Left ventricle myocardium superior (tissue), 1 donor: Measurements from ENCODE around the gene QRICH1. TPM values are rescaled to one million over a fixed set of nuclear protein-coding genes. Genes with fewer than 3 reads are reported as not detected.

Experiments used
- ATAC-seq: fragments of 200-7000 bp; cut with Tn5 transposase; one replicate; pipeline ENCODE4 v1.9.1; 2020; ENCODE audit warnings: mild to moderate bottlenecking, moderate library complexity
- DNase-seq: peaks from one replicate; pipeline ENCODE4 v3.0.0-alpha.2; 2020
- intact Hi-C: fragments of 100-400 bp; cut with micrococcal nuclease; formaldehyde crosslinking; loops from one replicate; pipeline ENCODE4 v1.11.0; 2022
- total RNA-seq: library from RNA; stranded (reverse); fragmentation: NEBNext Ultra II Directional; extraction: Animal tissue kit (Norgen Biotek cat#: 25700); gene quantifications from one replicate; pipeline ENCODE4 v1.2.1, GENCODE V29; 2021
- donor health status: DM: no; HTN: yes; CAD: no; lungs with severe emphysema.

QRICH1 gene
- total RNA-seq, 1 donor from 2014 or later = 61.9 TPM

DNA sequence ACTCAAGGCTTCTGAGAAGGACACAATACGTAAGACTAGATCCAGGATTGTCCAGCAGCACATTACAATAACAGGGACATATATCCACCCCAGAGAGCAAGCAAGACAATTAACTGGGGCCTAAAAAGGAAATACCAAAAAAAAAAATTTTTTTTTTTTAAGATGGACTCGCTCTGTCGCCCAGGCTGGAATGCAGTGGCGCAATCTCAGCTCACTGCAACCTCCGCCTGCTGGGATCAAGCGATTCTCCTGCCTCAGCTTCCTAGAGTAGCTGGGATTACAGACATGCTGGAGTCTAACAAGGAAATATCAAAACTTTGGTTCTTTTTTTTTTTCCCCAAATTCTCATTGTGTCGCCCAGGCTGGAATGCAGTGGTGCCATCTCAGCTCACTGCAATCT is 35.9 kb downstream of the QRICH1 start:
- ATAC-seq = no peak
- no peak for DNase-seq
- intact Hi-C loops = no loop called here

DNA sequence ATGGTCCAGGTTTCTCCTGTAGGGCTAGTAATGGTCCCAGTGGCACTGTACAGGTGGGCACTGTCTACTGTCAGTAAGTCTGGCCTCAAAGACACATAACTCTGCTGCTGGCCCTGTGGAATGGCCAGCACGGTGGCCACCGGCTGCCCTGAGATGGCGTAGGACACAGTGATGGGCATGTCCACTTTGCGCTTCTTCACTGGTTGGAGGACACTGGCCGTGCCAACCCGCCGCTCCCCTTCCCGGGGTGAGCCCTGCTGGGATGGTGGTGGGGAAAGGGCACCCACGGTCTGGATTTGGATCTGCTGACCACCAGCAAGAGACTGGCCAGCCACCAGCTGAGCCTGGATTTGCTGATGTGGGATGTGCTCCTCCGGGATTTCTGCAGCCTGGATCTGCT is 36.6 kb downstream of the QRICH1 start:
- ATAC-seq = peak; percentile 15
- intact Hi-C loops = no loop called here
- no peak for DNase-seq

DNA sequence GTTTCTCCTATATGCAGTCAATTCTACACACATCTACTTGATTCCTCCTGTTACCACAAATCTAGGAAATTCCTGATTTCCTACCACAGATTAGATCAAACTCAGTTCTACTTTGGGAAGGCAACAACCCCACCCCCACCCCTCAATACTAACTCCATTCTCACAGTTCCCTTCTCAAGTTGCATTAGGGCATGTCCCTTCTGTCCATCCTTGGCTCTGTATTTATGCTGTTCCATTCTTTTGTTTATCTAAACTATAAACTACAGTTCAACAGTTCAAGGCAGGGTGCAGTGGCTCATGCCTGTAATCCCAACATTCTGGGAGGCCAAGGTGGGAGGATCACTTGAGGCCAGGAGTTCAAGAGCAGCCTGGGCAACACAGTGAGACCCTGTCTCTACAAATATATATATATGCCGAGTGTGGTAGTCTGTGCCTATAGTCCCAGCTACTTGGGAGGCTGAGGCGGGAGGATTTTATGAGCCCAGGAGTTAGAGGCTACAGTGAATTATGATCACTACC is 39.5 kb downstream of the QRICH1 start:
- intact Hi-C loops = no loop called here
- no peak for DNase-seq
- no peak for ATAC-seq

DNA sequence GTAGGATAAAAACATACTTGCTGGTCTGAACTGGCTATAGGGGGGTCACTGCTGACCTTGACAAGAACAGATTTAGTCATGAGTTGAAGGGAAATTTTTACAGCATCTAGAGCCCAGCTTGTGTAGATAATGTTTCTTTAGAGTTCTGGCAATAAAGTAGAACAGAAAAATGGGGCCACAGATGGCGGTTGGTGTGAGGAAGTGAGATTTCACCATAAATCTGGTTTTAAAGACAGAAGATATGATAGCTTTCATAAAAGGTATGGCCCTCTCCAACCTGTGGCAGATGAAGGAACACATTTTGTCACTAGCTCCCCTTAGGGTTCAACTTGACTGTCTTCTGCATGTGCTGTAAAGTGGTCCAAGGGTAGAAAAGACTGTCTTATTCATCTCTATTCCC is 40.3 kb downstream of the QRICH1 start:
- no peak for DNase-seq
- ATAC-seq = no peak
- intact Hi-C loops = no loop called here

DNA sequence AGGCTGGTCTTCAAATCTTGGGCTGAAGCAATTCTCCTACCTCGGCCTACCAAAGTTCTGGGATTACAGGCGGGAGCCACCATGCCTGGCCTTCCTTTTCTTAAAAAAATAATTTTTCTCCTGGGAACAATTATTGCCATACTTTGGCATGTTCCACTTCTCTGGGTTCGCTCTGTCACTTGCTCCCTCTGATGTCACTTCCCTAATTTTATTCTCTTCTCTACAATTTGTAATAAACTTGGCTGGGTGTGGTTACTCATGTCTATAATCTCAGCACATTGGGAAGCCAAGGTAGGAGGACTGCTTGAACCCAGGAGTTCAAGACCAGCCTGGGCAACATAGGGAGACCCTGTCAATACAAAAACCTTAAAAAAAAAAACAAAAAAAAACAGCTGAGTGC is 58.6 kb downstream of the QRICH1 start:
- ATAC-seq = no peak
- intact Hi-C loops = loop anchor here (5.0 kb wide), 1 partner anchor 52 kb away; no protein-coding TSS in a partner anchor
- no peak for DNase-seq

DNA sequence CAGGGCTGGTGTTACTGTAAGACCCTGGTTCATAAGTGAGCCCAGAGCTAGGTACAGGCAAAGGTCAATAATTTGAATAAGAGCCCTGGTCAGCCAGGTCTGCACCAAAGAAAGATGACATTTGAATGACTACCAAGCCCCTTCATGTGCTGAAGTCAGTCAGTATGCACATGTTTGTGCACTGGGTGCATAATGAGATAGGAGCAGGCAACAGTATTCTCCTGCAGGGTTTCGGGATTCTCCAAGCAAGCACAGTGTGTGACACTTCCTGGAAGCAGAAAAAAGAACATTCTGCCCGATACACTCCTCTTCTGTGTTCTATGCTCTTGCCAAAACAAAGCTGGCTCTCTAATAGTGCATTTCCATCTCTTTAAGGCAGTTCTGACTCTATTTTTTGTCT is 59.2 kb downstream of the QRICH1 start:
- intact Hi-C loops = loop anchor here (5.0 kb wide), 1 partner anchor 53 kb away; no protein-coding TSS in a partner anchor
- DNase-seq (no peak), ATAC-seq (no peak)

DNA sequence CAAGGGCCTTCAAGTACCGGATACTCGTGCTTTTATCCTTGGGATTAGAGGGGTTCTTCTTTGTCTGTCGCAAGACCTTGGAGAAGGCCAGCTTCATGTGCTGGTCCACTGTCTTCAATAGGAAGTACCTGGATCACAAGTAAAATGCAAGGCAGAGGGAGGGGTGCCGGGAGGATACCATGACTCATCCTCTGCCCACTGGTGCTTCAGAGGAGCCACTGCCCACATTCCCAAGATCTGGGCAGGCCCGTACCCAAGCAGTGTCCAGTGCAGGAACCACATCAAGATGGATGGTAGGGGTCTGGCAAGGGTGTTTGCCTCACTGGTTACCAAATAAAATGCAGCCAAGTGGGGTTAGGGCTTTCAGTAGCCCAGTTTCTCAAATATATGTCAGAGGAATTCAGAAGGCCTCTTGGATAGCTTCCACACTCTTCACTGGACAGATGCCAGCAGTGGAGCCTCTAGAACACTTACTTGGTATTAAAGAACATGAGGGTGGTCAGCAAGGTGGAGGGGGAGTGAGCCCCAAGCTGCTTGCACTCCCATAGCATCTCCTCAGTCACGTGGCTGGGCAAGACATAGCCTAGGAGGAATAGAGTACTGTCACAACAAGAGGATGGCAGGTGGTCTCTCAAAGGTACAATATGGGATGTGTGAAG is 61.1 kb downstream of the QRICH1 start:
- intact Hi-C loops = no loop called here
- ATAC-seq (no peak), DNase-seq (no peak)

DNA sequence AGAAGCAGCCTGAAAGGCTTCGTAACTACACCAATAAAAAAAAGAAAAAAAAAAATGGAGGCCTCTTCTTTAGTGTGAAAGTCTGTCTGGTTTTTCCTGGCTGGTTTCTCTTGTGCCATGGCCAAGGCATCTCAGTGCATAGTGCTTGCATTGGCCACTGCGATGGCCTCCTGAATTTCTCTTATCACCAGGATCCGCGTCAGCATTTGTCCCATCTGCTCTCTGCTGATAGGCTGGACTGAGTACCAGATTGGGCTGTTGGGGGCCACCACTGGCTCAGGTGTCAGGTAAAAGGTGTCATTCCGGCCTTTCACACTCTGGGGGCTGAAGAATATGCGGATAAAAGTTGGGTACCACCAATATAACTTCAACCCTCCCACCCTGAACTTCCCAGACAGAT is 63.5 kb downstream of the QRICH1 start:
- ATAC-seq (no peak), DNase-seq (no peak)
- intact Hi-C loops = no loop called here

DNA sequence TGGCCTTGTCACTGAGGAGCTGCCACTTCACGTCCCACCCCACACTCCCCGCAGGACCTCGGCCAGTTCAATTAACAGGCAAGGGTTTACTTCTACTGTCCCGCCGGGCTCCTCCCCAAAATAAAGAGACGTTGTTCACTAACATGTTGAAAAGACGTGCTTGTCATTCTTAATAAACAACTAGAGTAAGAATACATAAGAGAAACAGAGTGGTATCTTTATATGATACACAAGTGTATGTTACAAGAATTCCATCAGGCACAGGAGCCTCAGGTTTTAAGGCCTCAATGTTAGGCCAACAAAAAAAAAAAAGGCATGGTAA is 64.3 kb downstream of the QRICH1 start:
- no peak for DNase-seq
- no peak for ATAC-seq
- intact Hi-C loops = no loop called here

DNA sequence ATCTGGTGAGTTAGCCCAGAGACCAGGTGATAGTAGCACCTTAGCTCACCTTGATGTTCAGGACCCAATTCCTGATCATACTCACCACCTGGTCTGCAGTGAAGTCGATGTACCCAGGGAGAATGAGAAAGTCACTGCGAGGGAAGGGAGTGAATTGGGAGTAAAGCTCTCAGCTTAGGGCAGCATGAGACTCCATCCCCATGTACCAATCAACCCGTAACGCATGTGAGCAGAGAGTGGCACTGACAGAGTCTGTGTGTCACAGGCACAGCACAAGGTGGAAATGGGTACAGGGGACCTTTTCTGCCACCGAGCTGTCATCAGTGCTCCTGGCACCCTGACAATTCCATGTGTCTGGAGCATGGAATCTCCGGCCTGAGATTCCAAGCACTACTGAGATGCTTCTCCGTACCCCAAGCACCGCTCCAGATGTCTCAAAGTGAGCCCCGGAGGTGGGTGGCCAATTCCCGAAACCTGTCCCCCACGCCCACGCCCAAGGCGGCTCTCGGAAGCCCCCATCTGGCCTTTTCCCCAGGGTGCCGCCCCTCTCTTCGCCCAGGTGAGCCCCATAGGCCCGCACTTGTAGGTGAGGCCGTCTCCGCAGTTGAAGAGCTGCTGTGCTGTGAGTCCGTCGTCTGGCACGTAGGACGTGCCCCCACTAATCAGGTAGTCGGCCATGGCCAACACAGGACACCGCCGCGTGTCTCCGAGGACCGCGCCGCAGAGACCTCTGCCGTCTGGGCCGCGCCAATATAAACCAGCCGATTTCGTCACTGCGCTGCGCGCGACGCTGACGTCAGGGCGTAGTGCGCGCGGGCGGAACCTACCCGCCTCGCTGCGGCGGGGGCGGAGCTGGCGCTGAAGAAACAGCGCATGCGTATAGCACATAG is 65.0 kb downstream of the QRICH1 start, which contains the start of gene IMPDH2:
Gene IMPDH2, minus strand, starts transcription at position 726 of the 890 bp plus-strand sequence. Its CDS starts 48 bp downstream, at position 678.
- DNase-seq (peak; percentile 97), ATAC-seq (peak; percentile 93)
- intact Hi-C loops = no loop called here

DNA sequence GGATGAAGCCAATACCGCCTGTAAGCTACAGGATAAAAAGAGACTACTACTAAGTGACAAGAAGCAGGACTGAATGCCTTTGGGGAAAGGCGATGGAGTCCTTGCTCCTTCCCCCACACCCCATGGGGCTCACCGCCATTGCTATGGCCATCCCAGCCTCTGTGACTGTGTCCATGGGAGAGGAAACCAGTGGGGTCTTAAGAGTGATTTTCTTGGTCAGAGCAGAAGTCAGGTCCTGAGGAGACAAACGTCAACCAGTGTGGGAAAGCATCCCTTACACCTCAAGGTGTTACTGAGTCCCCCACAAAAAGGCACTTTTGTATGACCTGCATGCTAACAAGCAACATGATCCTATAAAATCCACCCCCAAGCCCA is 65.6 kb downstream of the QRICH1 start:
- DNase-seq (no peak), ATAC-seq (no peak)
- intact Hi-C loops = no loop called here

DNA sequence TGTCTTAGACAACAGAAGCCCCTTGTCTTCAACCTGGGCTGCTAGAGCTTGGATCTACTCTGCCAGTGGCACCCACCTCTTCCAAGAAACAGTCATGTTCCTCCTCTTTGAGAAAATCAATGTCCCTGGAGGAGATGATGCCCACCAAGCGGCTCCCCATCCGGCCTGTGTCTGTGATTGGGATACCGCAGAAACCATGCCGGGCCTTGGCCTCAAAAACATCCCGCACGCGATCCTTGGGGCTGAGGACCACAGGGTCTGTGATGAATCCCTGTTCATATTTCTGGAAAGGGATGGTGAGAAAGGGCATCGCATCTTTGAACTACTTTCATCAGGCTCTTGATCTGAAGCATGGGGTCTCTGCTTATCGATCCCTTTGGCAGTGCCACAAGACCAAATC is 66.2 kb downstream of the QRICH1 start:
- no peak for DNase-seq
- intact Hi-C loops = no loop called here
- ATAC-seq = no peak

DNA sequence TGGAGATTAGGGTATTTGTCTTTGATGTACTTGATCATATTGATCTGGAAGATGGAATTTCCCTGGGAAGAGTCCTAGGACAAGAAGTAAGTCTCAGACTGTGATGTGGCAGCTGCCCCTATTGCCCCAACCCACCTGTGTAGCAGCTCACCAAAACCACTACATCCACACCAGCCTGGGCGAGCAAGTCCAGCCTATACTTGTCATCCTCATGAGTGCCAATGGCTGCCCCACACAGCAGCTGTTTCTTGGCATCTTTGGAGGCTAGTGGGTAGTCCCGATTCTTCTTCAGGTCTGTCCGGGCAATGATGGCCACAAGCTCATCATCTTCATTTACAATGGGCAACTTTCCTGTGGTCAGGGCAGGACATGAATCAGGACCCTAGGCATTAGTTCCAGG is 67.3 kb downstream of the QRICH1 start:
- no peak for DNase-seq
- no peak for ATAC-seq
- intact Hi-C loops = no loop called here

DNA sequence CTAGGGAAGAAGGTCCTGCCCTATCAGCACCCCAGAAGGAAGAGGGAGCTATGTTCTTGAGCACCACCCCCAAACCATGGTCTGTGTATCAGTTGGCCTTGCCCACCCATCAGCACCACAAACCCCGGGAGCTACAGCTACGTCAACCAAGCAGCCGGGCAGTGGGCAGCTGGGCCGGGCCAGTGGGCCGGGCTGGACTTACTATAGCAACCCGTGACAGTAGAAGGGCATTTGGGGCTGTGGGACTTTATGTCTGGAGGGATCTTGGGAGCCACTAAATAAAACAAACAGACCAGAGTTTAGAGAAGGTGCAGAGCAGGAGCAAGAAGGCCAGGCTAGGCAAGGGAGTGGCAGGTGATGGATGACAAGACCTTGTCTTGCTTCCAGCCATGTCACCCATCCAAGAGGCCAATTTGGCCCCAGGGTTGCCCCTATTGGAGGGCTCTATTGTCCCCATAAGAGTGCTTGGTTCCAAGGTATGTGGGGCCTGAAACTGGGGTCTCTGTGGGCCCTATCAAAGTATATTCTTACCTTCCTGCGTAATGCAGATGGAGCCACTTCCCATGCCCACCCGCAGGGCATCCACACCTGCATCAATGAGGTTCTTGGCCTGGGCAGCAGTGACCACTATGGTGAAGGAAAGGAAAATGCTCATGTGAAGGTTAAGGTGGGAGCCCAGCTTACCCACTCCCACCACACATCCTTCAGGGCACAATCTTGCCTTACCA is 67.9 kb downstream of the QRICH1 start:
- no peak for ATAC-seq
- no peak for DNase-seq
- intact Hi-C loops = no loop called here

DNA sequence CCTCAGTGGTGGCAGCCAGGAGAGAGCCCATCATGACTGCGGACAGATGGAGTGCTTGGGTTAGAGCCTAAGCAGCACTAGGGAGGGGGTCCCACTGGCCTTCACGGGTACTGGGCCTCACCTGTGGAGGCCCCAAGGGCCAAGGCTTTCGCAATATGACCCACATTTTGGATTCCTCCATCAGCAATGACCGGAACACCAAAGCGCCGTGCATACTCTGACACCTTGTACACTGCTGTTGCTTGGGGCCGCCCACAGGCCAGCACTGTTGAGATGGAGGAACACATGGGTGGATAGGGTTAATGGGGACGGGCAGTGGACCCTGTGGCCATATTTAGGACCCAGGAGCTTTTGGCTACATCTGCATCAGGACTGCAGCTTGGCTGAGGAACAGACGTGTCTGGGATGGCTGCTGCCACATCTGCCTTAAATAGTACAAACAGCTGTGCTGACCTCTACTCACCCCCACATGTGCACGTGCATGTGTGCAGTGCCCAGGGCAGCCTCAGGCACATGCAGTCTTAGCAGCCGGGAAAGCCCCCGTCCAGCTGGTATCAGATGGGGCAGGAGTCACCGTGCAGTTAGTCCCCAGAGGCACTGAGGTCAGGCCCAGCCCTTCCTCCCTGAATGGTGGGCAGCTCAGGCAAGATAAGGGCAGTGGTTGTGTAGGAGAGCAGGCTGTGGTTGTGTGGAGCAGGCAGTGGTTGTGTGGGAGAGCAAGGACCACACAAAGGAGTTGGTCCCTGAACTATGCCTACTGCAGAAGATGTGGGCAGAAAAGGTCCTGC is 68.7 kb downstream of the QRICH1 start:
- ATAC-seq = no peak
- DNase-seq = no peak
- intact Hi-C loops = no loop called here

DNA sequence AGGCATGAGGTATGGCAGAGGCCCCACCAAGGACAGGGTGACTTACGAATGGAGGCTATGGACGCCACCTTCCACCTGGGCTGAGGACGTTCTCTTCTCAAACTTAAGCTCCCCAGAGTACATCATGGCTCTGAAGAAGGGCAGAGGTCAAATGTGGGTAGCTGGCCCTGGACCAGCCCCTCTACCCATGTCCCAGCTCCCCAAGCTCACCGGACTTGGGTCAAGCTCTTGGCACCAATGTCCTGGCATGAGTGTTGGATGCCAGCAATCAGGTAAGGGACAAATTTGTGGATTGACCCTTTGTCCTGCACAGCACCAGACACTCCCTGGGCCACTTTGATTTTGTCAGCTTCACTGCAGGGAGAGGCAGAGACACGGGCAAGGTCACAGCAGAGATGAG is 69.4 kb downstream of the QRICH1 start:
- intact Hi-C loops = no loop called here
- DNase-seq (no peak), ATAC-seq (no peak)

DNA sequence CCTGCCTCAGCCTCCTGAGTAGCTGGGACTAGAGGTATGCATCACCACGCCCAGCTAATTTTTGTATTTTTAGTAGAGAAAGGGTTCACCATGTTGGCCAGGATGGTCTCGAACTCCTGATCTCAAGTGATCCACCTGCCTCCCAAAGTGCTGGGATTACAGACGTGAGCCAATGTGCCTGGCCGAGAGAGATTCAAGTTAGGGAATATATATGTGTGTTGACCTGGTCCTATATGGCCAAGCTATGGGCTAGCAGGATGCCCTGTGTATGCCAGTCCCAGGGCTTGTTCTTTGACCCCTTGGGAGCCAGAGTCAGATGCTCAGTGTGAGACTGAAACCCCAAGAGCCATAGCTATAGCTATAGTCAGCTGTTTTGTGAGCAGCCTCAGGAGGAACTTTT is 70.1 kb downstream of the QRICH1 start:
- intact Hi-C loops = no loop called here
- ATAC-seq (no peak), DNase-seq (no peak)

DNA sequence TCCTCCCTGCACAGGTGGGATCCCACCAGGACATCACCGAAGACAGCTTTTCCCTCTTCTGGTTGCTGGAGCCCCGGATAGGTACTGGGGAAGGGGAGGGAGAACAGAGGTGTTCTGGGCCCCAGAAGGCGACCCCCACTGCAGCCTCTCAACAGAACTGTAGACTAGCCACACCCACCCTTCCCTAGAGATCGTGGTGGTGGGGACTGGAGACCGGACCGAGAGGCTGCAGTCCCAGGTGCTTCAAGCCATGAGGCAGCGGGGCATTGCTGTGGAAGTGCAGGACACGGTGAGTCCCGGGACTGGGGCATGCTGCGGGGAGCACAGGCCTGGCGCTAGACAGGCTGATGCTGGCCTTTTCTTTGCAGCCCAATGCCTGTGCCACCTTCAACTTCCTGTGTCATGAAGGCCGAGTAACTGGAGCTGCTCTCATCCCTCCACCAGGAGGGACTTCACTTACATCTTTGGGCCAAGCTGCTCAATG is 71.1 kb downstream of the QRICH1 start:
- DNase-seq = no peak
- intact Hi-C loops = no loop called here
- no peak for ATAC-seq
